Measurements from ENCODE around the gene RIPOR3. TPM values are rescaled to one million over a fixed set of nuclear protein-coding genes. Genes with fewer than 3 reads are reported as not detected.

RIPOR3 gene
- total RNA-seq, 2 experiments from 2014 or later: not detected

GRCh38 chr20:50617022-50617421 is 74.3 kb downstream of the RIPOR3 start:
- Mint-ChIP-seq H3K4me1 (no peaks in the 10 kb centered on the region), H3K4me3 (no peak overlapping the region), H3K27me3 (no peaks in the 10 kb centered on the region), H3K27ac (no peak overlapping the region), H3K9me3 (ENCODE audit: low read depth) (peaks cover 5% of the 10 kb centered on the region), H3K36me3 (ENCODE audit: low read depth) (no peaks in the 10 kb centered on the region)
- intact Hi-C loops (cut with DNase I, micrococcal nuclease): no loop called here
- ATAC-seq (no peak), DNase-seq (no peak)
- ChIA-PET POLR2A (no interaction called here), CTCF (interaction anchor here (1.1 kb wide), 2 partner anchors 19 to 28 kb away, joined by 3 to 4 read pairs; no protein-coding TSS in a partner anchor)

GRCh38 chr20:50615407-50615806 is 75.9 kb downstream of the RIPOR3 start:
- no peak overlapping the region for H3K27ac Mint-ChIP-seq
- H3K36me3 Mint-ChIP-seq (ENCODE audit: low read depth): no peaks in the 10 kb centered on the region
- intact Hi-C loops (cut with DNase I, micrococcal nuclease): no loop called here
- no peak for DNase-seq
- ATAC-seq: no peak
- no peaks in the 10 kb centered on the region for H3K9me3 Mint-ChIP-seq (ENCODE audit: low read depth)
- ChIA-PET CTCF (no interaction called here), POLR2A (no interaction called here)
- H3K4me1 Mint-ChIP-seq: no peaks in the 10 kb centered on the region
- H3K27me3 Mint-ChIP-seq: no peaks in the 10 kb centered on the region
- no peak overlapping the region for H3K4me3 Mint-ChIP-seq

GRCh38 chr20:50613438-50614169 is 77.7 kb downstream of the RIPOR3 start:
- Mint-ChIP-seq H3K36me3 (ENCODE audit: low read depth) (no peaks in the 10 kb centered on the region), H3K4me1 (no peaks in the 10 kb centered on the region), H3K9me3 (ENCODE audit: low read depth) (no peaks in the 10 kb centered on the region), H3K4me3 (no peak overlapping the region), H3K27ac (no peak overlapping the region), H3K27me3 (no peaks in the 10 kb centered on the region)
- DNase-seq (no peak), ATAC-seq (no peak)
- ChIA-PET POLR2A (no interaction called here), CTCF (interaction anchor here (0.5 to 1.1 kb wide), 2 partner anchors 25 to 314 kb away, joined by 3 read pairs; no protein-coding TSS in a partner anchor)
- intact Hi-C loops (cut with DNase I, micrococcal nuclease): no loop called here

GRCh38 chr20:50611128-50611810 is 80.1 kb downstream of the RIPOR3 start:
- no peak for ATAC-seq
- no peak overlapping the region for H3K4me3 Mint-ChIP-seq
- H3K27ac Mint-ChIP-seq: no peak overlapping the region
- no peaks in the 10 kb centered on the region for H3K9me3 Mint-ChIP-seq (ENCODE audit: low read depth)
- H3K4me1 Mint-ChIP-seq: no peaks in the 10 kb centered on the region
- ChIA-PET CTCF (interaction anchor here (1.0 kb wide), 1 partner anchor 22 kb away, joined by 3 read pairs; no protein-coding TSS in a partner anchor), POLR2A (no interaction called here)
- no peak for DNase-seq
- no peaks in the 10 kb centered on the region for H3K27me3 Mint-ChIP-seq
- H3K36me3 Mint-ChIP-seq (ENCODE audit: low read depth): no peaks in the 10 kb centered on the region
- intact Hi-C loops (cut with DNase I, micrococcal nuclease): no loop called here

- no peaks in the 10 kb centered on the region for H3K27me3 Mint-ChIP-seq
- CTCF ChIA-PET: interaction anchor here (1.0 kb wide), 1 partner anchor 23 kb away, joined by 3 read pairs; no protein-coding TSS in a partner anchor
- ATAC-seq (no peak), DNase-seq (no peak)
- H3K4me1 Mint-ChIP-seq: no peaks in the 10 kb centered on the region
- intact Hi-C loops (cut with DNase I, micrococcal nuclease): no loop called here
- H3K9me3 Mint-ChIP-seq (ENCODE audit: low read depth): no peaks in the 10 kb centered on the region
- POLR2A ChIA-PET: no interaction called here
- H3K27ac Mint-ChIP-seq: no peak overlapping the region
- no peak overlapping the region for H3K4me3 Mint-ChIP-seq
- no peaks in the 10 kb centered on the region for H3K36me3 Mint-ChIP-seq (ENCODE audit: low read depth)
These were observed 81.1 kb downstream of the RIPOR3 start for GRCh38 chr20:50610212-50610718.

GRCh38 chr20:50609438-50609989 is 81.8 kb downstream of the RIPOR3 start:
- Mint-ChIP-seq H3K27ac (no peak overlapping the region), H3K4me3 (no peak overlapping the region), H3K36me3 (ENCODE audit: low read depth) (no peaks in the 10 kb centered on the region), H3K27me3 (no peaks in the 10 kb centered on the region), H3K4me1 (no peaks in the 10 kb centered on the region), H3K9me3 (ENCODE audit: low read depth) (no peaks in the 10 kb centered on the region)
- ChIA-PET POLR2A (no interaction called here), CTCF (no interaction called here)
- intact Hi-C loops (cut with DNase I, micrococcal nuclease): no loop called here
- DNase-seq: no peak
- no peak for ATAC-seq

- Mint-ChIP-seq H3K27me3 (no peaks in the 10 kb centered on the region), H3K9me3 (ENCODE audit: low read depth) (no peaks in the 10 kb centered on the region), H3K4me3 (no peak overlapping the region), H3K36me3 (ENCODE audit: low read depth) (no peaks in the 10 kb centered on the region), H3K4me1 (no peaks in the 10 kb centered on the region), H3K27ac (no peak overlapping the region)
- ChIA-PET POLR2A (no interaction called here), CTCF (no interaction called here)
- DNase-seq (no peak), ATAC-seq (no peak)
- intact Hi-C loops (cut with DNase I, micrococcal nuclease): no loop called here
These were observed 82.6 kb downstream of the RIPOR3 start for GRCh38 chr20:50608750-50609104.

- Mint-ChIP-seq H3K36me3 (ENCODE audit: low read depth) (no peaks in the 10 kb centered on the region), H3K27ac (no peak overlapping the region), H3K27me3 (no peaks in the 10 kb centered on the region), H3K9me3 (ENCODE audit: low read depth) (no peaks in the 10 kb centered on the region), H3K4me3 (no peak overlapping the region), H3K4me1 (no peaks in the 10 kb centered on the region)
- no peak for DNase-seq
- POLR2A ChIA-PET: no interaction called here
- intact Hi-C loops (cut with DNase I, micrococcal nuclease): no loop called here
- CTCF ChIA-PET: no interaction called here
- no peak for ATAC-seq
These were observed 83.2 kb downstream of the RIPOR3 start for GRCh38 chr20:50607850-50608749.

- CTCF ChIA-PET: interaction anchor here (0.6 kb wide), 1 partner anchor 156 kb away, joined by 3 read pairs; no protein-coding TSS in a partner anchor
- no peak overlapping the region for H3K4me3 Mint-ChIP-seq
- DNase-seq: no peak
- no peak overlapping the region for H3K27ac Mint-ChIP-seq
- H3K27me3 Mint-ChIP-seq: no peaks in the 10 kb centered on the region
- H3K9me3 Mint-ChIP-seq (ENCODE audit: low read depth): no peaks in the 10 kb centered on the region
- no peaks in the 10 kb centered on the region for H3K36me3 Mint-ChIP-seq (ENCODE audit: low read depth)
- POLR2A ChIA-PET: no interaction called here
- intact Hi-C loops (cut with DNase I, micrococcal nuclease): no loop called here
- no peaks in the 10 kb centered on the region for H3K4me1 Mint-ChIP-seq
- ATAC-seq: no peak
These were observed 83.9 kb downstream of the RIPOR3 start for GRCh38 chr20:50607436-50607835.

GRCh38 chr20:50605136-50605535 is 86.2 kb downstream of the RIPOR3 start:
- Mint-ChIP-seq H3K4me1 (no peaks in the 10 kb centered on the region), H3K27ac (no peak overlapping the region), H3K36me3 (ENCODE audit: low read depth) (no peaks in the 10 kb centered on the region), H3K4me3 (no peak overlapping the region), H3K9me3 (ENCODE audit: low read depth) (no peaks in the 10 kb centered on the region), H3K27me3 (peaks cover 2% of the 10 kb centered on the region)
- CTCF ChIA-PET: interaction anchor here (2.0 kb wide), 1 partner anchor 144 kb away, joined by 5 read pairs; no protein-coding TSS in a partner anchor
- DNase-seq (no peak), ATAC-seq (no peak)
- POLR2A ChIA-PET: no interaction called here
- intact Hi-C loops (cut with DNase I, micrococcal nuclease): no loop called here

GRCh38 chr20:50604451-50604850 is 86.9 kb downstream of the RIPOR3 start:
- intact Hi-C loops (cut with DNase I, micrococcal nuclease): no loop called here
- DNase-seq (no peak), ATAC-seq (no peak)
- ChIA-PET POLR2A (no interaction called here), CTCF (interaction anchor here (2.0 kb wide), 1 partner anchor 145 kb away, joined by 5 read pairs; no protein-coding TSS in a partner anchor)
- Mint-ChIP-seq H3K4me1 (no peaks in the 10 kb centered on the region), H3K36me3 (ENCODE audit: low read depth) (no peaks in the 10 kb centered on the region), H3K9me3 (ENCODE audit: low read depth) (no peaks in the 10 kb centered on the region), H3K27me3 (peaks cover 2% of the 10 kb centered on the region), H3K4me3 (no peak overlapping the region), H3K27ac (no peak overlapping the region)
